Measurements from ENCODE around the gene FOXO3. TPM values are rescaled to one million over a fixed set of nuclear protein-coding genes. Genes with fewer than 3 reads are reported as not detected.

Gene FOXO3
- total RNA-seq (2014; rRNA removed; shearing (Covaris generic); ENCODE audit: low replicate concordance) = 5.5 and 10.5 TPM in 2 replicates

DNA sequence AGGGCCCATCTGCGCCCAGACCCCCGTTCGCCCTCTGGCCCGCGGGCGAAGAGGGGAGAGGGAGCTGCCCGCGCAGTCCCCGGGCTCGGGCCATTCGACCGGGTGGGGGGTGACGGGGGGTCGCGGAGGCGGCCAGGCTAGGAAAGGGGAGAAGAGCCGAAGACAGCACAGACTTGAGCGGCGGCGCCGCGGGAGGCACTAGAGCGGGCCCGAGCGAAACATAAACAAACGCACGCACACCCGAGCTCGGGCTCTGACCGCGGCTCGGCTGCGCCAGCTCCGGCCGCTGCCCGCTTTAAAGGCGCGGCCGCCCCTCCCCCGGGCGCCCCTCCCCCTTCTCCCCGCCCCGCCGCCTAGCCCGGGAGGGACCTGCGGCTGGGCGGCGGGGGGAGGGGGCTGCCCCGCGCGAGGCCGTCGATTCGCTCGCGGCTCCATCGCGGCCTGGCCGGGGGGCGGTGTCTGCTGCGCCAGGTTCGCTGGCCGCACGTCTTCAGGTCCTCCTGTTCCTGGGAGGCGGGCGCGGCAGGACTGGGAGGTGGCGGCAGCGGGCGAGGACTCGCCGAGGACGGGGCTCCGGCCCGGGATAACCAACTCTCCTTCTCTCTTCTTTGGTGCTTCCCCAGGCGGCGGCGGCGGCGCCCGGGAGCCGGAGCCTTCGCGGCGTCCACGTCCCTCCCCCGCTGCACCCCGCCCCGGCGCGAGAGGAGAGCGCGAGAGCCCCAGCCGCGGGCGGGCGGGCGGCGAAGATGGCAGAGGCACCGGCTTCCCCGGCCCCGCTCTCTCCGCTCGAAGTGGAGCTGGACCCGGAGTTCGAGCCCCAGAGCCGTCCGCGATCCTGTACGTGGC lies at the start of gene FOXO3:
Gene FOXO3 (plus strand): TSS at position 455 of the 846 bp plus-strand sequence. CDS start 292 bp downstream, at position 747.
- Histone ChIP-seq H3K9me2 (replicated peaks; ENCODE audit: insufficient read depth, low read length) (no peaks in the 10 kb centered on the region), H2AFZ (ENCODE audit: low read length) (peak within 1 kb of the TSS; percentile 70; the same call in 1 of the 2 replicates), H3K4me1 (ENCODE audit: low read length) (peaks cover 68% of the 10 kb centered on the region)

DNA sequence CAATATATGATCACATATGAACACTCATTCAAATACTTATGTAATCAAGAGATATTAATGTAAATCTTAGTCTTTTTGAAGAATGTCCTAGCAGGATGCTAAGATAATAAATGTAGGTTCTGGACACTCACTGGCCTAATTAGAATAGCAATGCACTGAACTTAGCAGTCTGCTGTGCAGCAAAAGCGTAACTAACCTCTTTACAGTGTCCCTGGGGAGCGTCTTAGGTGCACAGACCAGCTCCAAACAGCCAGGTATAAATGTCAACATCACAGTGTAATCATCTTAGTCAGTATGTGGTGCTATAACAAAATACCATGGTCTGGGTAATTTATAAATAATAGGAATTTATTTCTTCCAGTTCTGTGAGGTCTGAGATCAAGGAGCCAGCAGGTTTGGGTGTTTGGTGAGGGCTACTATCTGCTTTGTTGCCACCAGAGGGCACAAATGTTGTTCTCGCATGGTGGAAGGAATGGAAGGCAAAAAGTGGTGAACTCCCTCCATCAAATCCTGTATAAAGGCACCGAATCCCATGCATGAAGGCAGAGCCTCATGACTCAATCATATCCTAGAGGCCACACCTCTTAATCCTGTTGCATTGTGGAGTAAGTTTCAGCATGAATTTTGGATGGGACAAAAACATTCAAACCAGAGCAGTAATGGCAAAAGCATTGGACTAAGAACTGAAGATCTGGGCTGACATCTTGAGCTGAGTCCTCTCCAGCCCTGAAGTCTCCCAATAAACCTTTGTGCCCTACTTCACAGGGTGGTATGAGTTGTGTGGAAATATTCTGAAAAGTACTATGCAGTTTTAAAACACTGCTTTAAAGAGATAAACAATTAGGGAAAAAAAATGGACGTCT lies 41.8 kb upstream of the FOXO3 start:
- no peaks in the 10 kb centered on the region for H3K36me3 ChIP-seq (ENCODE audit: insufficient read depth, low read length)
- no peak overlapping the region for H3K27ac ChIP-seq (ENCODE audit: low read length)
- H3K9me3 ChIP-seq (ENCODE audit: low read length) = no peaks in the 10 kb centered on the region
- H3K4me2 ChIP-seq (ENCODE audit: low read depth, low read length, poor library complexity, severe bottlenecking) = no peak overlapping the region
- no peaks in the 10 kb centered on the region for H3K4me1 ChIP-seq (ENCODE audit: low read length)
- H3K4me3 ChIP-seq (ENCODE audit: low read length) = no peak overlapping the region
- H3K9ac ChIP-seq (ENCODE audit: low read length) = no peak overlapping the region
- H4K20me1 ChIP-seq (ENCODE audit: insufficient read depth, low read depth, low read length) = no peaks in the 10 kb centered on the region
- H3K79me2 ChIP-seq (ENCODE audit: low read length) = no peaks in the 10 kb centered on the region
- DNase-seq = peak; percentile 75
- no peaks in the 10 kb centered on the region for H3K9me2 ChIP-seq (replicated peaks; ENCODE audit: insufficient read depth, low read length)
- H2AFZ ChIP-seq (ENCODE audit: low read length) = no peak overlapping the region
- H3K27me3 ChIP-seq (ENCODE audit: low read length) = no peaks in the 10 kb centered on the region

More for the DNA sequence above, at the start of gene FOXO3:
- H3K9ac ChIP-seq (ENCODE audit: low read length) = peak within 1 kb of the TSS; percentile 85
- DNase-seq = no peak
- H3K79me2 ChIP-seq (ENCODE audit: low read length) = no peaks in the 10 kb centered on the region
- H3K9me3 ChIP-seq (ENCODE audit: low read length) = no peaks in the 10 kb centered on the region
- H3K4me2 ChIP-seq (ENCODE audit: low read depth, low read length, poor library complexity, severe bottlenecking) = peak within 1 kb of the TSS; percentile 97
- H3K4me3 ChIP-seq (ENCODE audit: low read length) = peak within 1 kb of the TSS; percentile 94
- peaks cover 14% of the 10 kb centered on the region; the same call in 1 of the 2 replicates for H4K20me1 ChIP-seq (ENCODE audit: insufficient read depth, low read depth, low read length)
- no peaks in the 10 kb centered on the region for H3K36me3 ChIP-seq (ENCODE audit: insufficient read depth, low read length)
- no peak within 1 kb of the TSS for H3K27ac ChIP-seq (ENCODE audit: low read length)
- no peaks in the 10 kb centered on the region; the same call in 1 of the 2 replicates for H3K27me3 ChIP-seq (ENCODE audit: low read length)

DNA sequence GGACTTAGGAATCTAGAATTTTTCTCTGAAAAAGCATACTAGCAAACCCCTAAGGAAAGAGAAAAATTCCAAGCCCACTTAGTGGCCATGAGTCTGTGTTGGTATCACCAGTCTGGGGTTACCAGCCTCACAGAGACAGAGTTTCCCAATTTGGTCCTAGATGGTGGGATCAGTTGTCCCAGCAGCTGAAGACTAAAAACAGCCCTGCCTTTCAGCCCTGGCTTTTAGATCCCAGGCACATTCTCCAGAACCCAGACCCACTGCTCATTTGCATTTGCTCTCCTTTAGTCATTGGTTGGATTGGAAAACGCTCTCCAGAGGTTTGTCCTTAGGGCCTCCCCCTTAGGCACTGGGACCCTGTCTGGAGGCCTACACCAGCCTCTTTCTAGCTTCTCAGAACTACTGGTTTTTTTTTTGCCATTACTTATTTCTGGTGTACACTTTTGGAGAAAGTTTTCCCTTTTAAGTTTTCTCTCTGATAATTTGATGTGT lies 39.1 kb upstream of the FOXO3 start:
- H3K36me3 ChIP-seq (ENCODE audit: insufficient read depth, low read length) = no peaks in the 10 kb centered on the region
- H3K9me3 ChIP-seq (ENCODE audit: low read length) = no peaks in the 10 kb centered on the region
- H4K20me1 ChIP-seq (ENCODE audit: insufficient read depth, low read depth, low read length) = no peaks in the 10 kb centered on the region
- no peak overlapping the region for H3K4me3 ChIP-seq (ENCODE audit: low read length)
- H2AFZ ChIP-seq (ENCODE audit: low read length) = no peak overlapping the region
- no peak overlapping the region for H3K4me2 ChIP-seq (ENCODE audit: low read depth, low read length, poor library complexity, severe bottlenecking)
- H3K9me2 ChIP-seq (replicated peaks; ENCODE audit: insufficient read depth, low read length) = no peaks in the 10 kb centered on the region
- no peaks in the 10 kb centered on the region for H3K27me3 ChIP-seq (ENCODE audit: low read length)
- no peaks in the 10 kb centered on the region for H3K4me1 ChIP-seq (ENCODE audit: low read length)
- H3K27ac ChIP-seq (ENCODE audit: low read length) = no peak overlapping the region
- no peaks in the 10 kb centered on the region for H3K79me2 ChIP-seq (ENCODE audit: low read length)
- no peak overlapping the region for H3K9ac ChIP-seq (ENCODE audit: low read length)
- no peak for DNase-seq

- H4K20me1 ChIP-seq (ENCODE audit: insufficient read depth, low read depth, low read length) = no peaks in the 10 kb centered on the region
- H3K27me3 ChIP-seq (ENCODE audit: low read length) = no peaks in the 10 kb centered on the region
- H3K9me3 ChIP-seq (ENCODE audit: low read length) = no peaks in the 10 kb centered on the region
- H3K9me2 ChIP-seq (replicated peaks; ENCODE audit: insufficient read depth, low read length) = no peaks in the 10 kb centered on the region
- no peak overlapping the region for H3K27ac ChIP-seq (ENCODE audit: low read length)
- H3K4me1 ChIP-seq (ENCODE audit: low read length) = no peaks in the 10 kb centered on the region
- no peak overlapping the region for H3K4me2 ChIP-seq (ENCODE audit: low read depth, low read length, poor library complexity, severe bottlenecking)
- H3K79me2 ChIP-seq (ENCODE audit: low read length) = no peaks in the 10 kb centered on the region
- H2AFZ ChIP-seq (ENCODE audit: low read length) = no peak overlapping the region
- DNase-seq = no peak
- no peak overlapping the region for H3K9ac ChIP-seq (ENCODE audit: low read length)
- no peaks in the 10 kb centered on the region for H3K36me3 ChIP-seq (ENCODE audit: insufficient read depth, low read length)
- H3K4me3 ChIP-seq (ENCODE audit: low read length) = no peak overlapping the region
These were observed 37.0 kb upstream of the FOXO3 start for GRCh38 chr6:108523697-108524096.

GRCh38 chr6:108524528-108525248 lies 36.0 kb upstream of the FOXO3 start:
- no peak overlapping the region for H3K4me3 ChIP-seq (ENCODE audit: low read length)
- H3K9ac ChIP-seq (ENCODE audit: low read length) = no peak overlapping the region
- H3K9me2 ChIP-seq (replicated peaks; ENCODE audit: insufficient read depth, low read length) = no peaks in the 10 kb centered on the region
- no peak overlapping the region for H3K27ac ChIP-seq (ENCODE audit: low read length)
- no peak overlapping the region for H3K4me2 ChIP-seq (ENCODE audit: low read depth, low read length, poor library complexity, severe bottlenecking)
- no peaks in the 10 kb centered on the region for H4K20me1 ChIP-seq (ENCODE audit: insufficient read depth, low read depth, low read length)
- no peaks in the 10 kb centered on the region for H3K36me3 ChIP-seq (ENCODE audit: insufficient read depth, low read length)
- no peak overlapping the region for H2AFZ ChIP-seq (ENCODE audit: low read length)
- no peaks in the 10 kb centered on the region for H3K9me3 ChIP-seq (ENCODE audit: low read length)
- H3K4me1 ChIP-seq (ENCODE audit: low read length) = no peaks in the 10 kb centered on the region
- no peaks in the 10 kb centered on the region for H3K79me2 ChIP-seq (ENCODE audit: low read length)
- H3K27me3 ChIP-seq (ENCODE audit: low read length) = no peaks in the 10 kb centered on the region
- DNase-seq = no peak

DNA sequence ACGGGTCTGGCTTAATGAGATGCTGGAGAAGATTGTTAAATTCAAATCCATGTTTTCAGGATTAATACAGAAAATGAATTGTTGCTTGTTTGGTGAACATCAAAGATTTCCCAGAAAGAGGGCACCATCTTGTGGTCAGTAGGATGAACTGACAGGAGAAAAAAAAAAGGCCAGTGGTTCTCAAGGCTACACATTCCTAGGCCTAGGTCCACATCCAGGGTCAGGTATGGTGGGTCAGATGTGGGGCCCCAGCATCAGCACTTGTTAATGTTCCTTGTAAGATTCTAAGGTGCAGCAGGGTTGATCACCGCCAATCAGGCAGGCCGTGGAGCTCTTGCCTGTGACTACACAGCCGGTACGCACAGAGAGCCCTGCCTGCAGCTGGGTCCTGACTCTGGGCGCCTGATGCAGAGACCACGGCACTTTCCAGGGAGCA lies 34.0 kb upstream of the FOXO3 start:
- H3K9ac ChIP-seq (ENCODE audit: low read length) = no peak overlapping the region
- H3K4me1 ChIP-seq (ENCODE audit: low read length) = peaks cover 6% of the 10 kb centered on the region

DNA sequence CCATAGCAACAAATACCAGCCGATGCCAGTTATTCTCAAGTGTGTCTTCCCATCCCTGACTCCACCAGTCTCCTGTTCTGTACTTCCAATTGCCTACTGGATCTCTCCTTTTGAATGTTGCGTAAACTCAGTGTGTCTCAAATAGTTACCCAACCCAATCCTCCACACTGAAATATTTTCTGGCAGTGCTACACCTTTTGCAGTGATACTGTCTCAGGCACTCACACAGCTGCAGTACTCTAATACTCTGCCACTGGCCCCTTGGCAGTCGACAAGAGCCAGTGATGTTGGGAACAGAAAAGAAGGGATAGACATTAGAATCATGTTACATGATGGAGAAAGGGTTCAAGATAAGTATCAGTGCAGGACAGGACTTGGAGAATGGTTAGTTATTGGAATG lies 31.8 kb upstream of the FOXO3 start:
- H3K36me3 ChIP-seq (ENCODE audit: insufficient read depth, low read length) = no peaks in the 10 kb centered on the region
- no peak overlapping the region for H3K9ac ChIP-seq (ENCODE audit: low read length)
- no peak overlapping the region for H3K27ac ChIP-seq (ENCODE audit: low read length)
- H3K79me2 ChIP-seq (ENCODE audit: low read length) = no peaks in the 10 kb centered on the region
- H3K9me2 ChIP-seq (replicated peaks; ENCODE audit: insufficient read depth, low read length) = no peaks in the 10 kb centered on the region
- no peak overlapping the region for H3K4me2 ChIP-seq (ENCODE audit: low read depth, low read length, poor library complexity, severe bottlenecking)
- H3K4me1 ChIP-seq (ENCODE audit: low read length) = peaks cover 20% of the 10 kb centered on the region
- no peak overlapping the region for H2AFZ ChIP-seq (ENCODE audit: low read length)
- H3K27me3 ChIP-seq (ENCODE audit: low read length) = no peaks in the 10 kb centered on the region
- H3K4me3 ChIP-seq (ENCODE audit: low read length) = no peak overlapping the region
- no peaks in the 10 kb centered on the region for H3K9me3 ChIP-seq (ENCODE audit: low read length)
- DNase-seq = no peak
- H4K20me1 ChIP-seq (ENCODE audit: insufficient read depth, low read depth, low read length) = no peaks in the 10 kb centered on the region

More for the DNA sequence above, 34.0 kb upstream of the FOXO3 start:
- no peaks in the 10 kb centered on the region for H4K20me1 ChIP-seq (ENCODE audit: insufficient read depth, low read depth, low read length)
- no peaks in the 10 kb centered on the region for H3K27me3 ChIP-seq (ENCODE audit: low read length)
- H3K9me2 ChIP-seq (replicated peaks; ENCODE audit: insufficient read depth, low read length) = no peaks in the 10 kb centered on the region
- H3K4me2 ChIP-seq (ENCODE audit: low read depth, low read length, poor library complexity, severe bottlenecking) = no peak overlapping the region
- H3K79me2 ChIP-seq (ENCODE audit: low read length) = no peaks in the 10 kb centered on the region
- H2AFZ ChIP-seq (ENCODE audit: low read length) = no peak overlapping the region
- no peaks in the 10 kb centered on the region for H3K9me3 ChIP-seq (ENCODE audit: low read length)
- no peaks in the 10 kb centered on the region for H3K36me3 ChIP-seq (ENCODE audit: insufficient read depth, low read length)
- DNase-seq = peak; percentile 69
- H3K27ac ChIP-seq (ENCODE audit: low read length) = no peak overlapping the region
- no peak overlapping the region for H3K4me3 ChIP-seq (ENCODE audit: low read length)

All from Karpas-422 (cell line).